Stimulated activated CD8-positive, alpha-beta memory T cell treated with anti-CD3 and anti-CD28 coated beads, Interleukin-7, amount 100 ng/mL, for 24 hours (primary cell): ENCODE results near the gene IRAK1.

Experiments used
- DNase-seq: peaks from one replicate; pipeline ENCODE4 v3.0.0-alpha.2; 2020; ENCODE audit warnings: low read depth

IRAK1 gene

GRCh38 chrX:154040863-154041262 is 21.2 kb upstream of the IRAK1 start:
- DNase-seq, result no peak

GRCh38 chrX:154040307-154040756 is 20.6 kb upstream of the IRAK1 start:
- DNase-seq, result no peak

DNA sequence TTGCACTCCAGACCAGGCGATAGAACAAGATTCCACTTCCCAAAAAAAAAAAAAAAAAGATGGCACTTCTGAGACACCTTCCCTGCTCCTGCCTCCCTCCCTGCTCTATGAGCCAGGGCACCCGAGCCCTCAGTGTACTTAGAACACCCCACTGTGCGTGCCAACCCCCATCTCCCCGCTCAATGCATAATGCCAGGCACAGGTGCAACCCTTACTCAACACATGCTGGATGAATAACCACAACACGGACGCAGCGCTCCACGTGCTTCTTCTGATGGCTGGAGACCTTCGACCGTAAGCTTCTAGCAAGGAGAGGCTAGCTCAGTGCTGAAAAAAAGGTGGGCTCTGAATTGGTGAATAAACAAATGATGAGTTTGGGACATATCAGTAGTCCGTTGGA is 19.9 kb upstream of the IRAK1 start:
- no peak for DNase-seq

DNA sequence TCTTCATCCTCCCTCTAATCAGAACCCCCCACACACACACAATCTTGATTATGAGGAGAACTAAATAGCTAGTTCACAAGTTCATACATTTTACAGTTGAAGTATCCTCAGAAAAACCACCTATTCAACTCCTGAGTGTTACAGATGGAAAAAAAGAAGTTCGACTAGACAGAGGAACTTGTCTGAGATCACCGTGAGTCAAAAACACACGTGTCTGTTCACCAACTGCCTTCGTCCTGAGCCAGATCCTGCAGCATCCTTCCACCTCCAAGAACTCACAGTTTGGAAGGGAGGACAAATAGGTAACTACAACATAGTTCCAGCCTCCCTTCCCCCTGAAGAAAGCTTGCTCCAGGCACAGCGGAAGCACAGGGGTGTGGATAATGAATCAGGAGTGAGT is 19.0 kb upstream of the IRAK1 start:
- no peak for DNase-seq

DNA sequence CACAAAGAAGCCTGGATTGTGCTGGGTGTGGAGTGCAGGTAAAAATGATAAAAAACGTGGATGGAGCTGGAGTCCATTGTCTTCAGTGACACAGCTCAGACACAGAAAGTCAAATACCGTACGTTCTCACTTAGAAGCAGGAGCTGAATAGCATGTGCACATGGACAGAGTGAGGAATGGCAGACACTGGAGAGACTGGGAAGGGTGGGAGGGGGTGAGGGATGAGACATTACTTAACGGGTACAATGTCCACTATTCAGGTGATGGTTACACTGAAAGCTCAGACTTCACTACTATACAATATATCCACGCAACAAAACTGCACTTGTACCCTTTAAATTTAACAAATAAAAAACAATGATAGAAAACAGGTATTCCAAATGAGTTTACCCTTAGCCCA is 18.1 kb upstream of the IRAK1 start:
- no peak for DNase-seq

GRCh38 chrX:154036513-154036912 is 16.8 kb upstream of the IRAK1 start:
- no peak for DNase-seq

DNA sequence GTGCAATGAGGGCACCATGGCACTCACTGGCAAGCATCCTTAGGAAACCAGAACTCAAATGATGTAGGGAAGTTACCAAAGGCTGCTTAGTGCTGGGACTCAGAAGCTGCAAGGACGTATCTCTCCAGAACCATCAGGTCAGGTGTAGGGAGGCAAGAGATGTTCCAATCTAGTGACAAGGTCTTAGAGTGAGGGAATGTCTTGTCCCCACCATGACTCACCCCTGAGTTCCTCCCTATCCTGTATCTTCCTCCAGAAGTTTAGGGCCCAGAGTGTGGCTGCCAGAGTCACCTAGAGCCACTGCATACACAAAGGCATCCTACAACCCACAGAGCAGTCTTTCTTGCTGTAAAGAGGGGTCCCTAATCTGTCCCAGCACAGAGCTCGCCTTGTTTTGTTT is 14.1 kb upstream of the IRAK1 start:
- DNase-seq, result no peak

DNA sequence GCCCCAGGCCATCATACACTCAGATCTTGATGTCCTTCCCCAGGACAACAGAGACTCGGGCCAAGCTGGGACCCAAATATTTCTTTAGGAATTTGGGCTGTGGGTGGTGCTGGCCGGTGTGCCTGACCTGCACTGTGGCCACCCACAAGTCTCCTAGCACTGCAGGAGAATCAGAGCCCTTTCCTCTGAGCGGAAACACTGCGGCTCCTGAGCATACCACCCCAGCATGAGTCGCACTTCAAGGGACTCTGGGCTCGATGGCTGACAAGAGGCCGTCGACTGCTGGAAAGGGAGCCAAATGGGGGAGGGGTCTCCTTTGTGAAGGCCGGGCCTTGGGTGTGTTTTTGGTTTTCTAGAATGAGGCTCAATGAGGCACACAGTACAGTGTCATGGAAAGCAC is 13.0 kb upstream of the IRAK1 start:
- no peak for DNase-seq

- DNase-seq, result no peak
Observed at GRCh38 chrX:154032160-154032559, 12.5 kb upstream of the IRAK1 start.

- DNase-seq, result no peak
Observed at GRCh38 chrX:154030715-154031305, 11.1 kb upstream of the IRAK1 start.

DNA sequence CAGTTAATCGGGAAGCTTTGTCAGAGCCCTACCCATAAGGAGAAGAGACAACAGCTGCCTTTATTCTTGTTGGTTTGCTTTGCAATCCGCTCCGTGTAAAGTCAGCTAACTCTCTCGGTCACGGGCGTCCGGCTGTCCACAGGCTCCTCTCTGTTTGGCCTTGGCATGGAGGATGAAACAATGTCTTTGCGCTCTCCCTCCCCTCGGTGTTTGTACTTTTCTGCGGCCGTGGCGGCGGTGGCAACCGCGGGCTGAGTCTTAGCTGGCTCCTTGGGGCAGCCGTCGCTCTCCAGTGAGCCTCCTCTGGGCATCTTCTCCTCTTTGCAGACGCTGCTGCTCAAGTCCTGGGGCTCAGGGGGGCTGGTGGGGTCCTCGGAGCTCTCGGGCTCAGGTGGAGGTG is 10.6 kb upstream of the IRAK1 start:
- no peak for DNase-seq

DNA sequence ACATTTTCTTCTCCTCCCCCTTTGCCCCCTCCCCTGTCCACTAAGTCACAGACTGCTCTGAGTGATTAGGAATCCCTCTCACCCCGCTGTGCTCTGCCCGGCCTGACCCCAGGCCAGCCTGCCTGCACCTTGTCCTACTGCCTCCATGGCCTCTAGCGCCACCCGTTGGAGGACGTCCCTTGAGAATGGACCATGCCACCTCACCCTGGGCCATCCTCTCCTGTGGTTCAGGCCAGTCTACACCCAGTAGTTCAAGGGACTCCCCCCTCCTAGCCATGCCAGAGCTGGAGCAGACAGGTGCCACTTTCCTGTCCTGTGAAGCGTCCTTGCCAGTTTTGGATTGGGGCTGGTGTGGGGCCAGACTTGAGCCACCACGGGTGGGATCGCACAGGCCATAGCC is 9.7 kb upstream of the IRAK1 start:
- DNase-seq, result no peak

- DNase-seq, result no peak
Observed at GRCh38 chrX:154028502-154029184, 8.9 kb upstream of the IRAK1 start.

DNA sequence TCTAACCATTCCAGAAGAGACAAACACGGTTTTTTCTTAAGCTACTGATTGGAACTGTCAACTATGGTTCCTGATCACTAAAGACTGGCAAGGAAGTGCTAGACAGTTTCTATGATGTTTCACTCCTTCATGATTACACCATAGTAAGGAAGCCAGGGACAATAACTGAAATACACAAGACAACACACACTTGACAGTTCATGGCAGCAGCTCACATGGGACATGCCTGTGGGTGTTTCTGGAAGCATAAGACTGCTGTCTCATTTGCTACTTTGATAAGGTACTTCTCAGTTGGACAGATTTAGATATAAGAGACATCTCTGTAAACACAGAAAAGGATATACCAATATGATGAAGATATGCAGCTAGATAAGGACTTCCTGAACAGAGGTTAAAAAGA is 8.3 kb upstream of the IRAK1 start:
- DNase-seq, result no peak

DNA sequence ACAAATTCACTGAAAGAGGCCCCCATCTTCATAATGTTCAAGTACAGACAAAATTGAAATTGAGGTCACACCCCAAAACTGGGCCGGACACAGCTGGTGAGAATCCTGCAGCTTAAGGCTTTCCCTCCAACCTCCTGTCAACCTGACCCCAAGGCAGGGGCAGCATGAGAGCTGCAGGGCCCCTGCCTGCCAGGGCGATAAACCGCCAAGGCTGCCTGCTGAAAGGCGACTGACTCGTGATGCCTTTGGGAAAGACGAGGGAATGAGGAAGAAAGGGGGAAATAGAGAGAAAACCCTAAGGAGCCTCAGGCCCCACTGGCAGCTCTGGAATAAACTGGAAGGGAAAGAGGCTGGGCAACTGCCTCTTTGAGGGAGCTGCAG is 7.3 kb upstream of the IRAK1 start:
- DNase-seq, result no peak

GRCh38 chrX:154026136-154027021 is 6.7 kb upstream of the IRAK1 start:
- DNase-seq, result no peak

DNA sequence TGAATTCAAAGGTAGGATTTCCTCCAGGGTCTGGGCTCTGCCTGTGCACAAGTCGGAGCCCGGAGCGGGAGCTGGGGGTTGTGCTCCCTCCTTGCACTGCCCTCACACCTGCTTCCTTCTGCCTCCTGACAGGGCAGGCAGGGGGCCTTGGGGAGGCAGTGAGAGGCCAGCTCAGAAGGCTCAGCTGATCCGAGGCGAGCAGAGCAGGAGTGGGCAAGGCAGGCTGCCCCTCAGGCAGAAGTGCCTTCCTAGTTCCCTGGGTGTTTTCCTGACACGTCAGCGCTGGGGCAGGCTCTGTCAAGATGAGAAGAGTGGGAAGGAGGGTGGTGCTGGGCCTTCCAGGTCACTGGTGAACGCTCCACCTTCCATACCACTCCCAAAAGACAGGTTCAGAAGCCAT is 5.5 kb upstream of the IRAK1 start:
- no peak for DNase-seq

- DNase-seq, result no peak
Observed at GRCh38 chrX:154024271-154024670, 4.6 kb upstream of the IRAK1 start.

DNA sequence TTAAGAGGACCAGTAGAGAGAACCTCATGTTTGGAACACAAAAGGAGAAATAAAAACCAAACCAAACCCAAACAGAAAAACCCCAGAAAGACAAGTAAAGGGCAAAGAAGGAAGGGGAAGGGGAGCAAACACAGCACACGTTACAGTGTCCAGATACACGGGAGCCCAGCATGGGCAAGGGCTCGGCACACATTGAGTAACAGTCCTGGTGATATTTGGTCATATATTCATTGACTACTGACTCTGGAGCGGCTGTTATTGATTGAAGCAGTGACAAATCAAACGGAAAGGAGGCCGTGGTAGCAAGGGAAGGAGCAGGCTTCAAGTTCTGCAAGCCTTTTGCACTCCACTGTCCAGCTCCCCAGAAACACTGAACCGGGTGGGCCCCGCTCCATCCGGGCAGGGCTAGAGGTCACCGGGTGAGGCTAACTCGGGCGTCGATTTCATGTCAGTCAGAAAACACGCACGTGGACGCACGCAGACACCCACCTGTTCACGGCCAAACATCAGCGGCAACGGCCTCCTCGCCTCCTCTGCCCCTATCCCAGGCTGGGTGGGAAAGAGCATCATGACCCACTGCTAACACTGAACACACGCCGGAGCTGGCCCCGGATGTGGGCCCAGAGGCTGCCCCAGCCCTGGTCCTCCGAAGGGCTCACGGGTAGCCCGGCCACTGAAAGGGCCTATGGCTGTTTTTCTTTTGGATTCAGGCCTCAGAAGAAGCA is 3.7 kb upstream of the IRAK1 start:
- DNase-seq, result no peak

DNA sequence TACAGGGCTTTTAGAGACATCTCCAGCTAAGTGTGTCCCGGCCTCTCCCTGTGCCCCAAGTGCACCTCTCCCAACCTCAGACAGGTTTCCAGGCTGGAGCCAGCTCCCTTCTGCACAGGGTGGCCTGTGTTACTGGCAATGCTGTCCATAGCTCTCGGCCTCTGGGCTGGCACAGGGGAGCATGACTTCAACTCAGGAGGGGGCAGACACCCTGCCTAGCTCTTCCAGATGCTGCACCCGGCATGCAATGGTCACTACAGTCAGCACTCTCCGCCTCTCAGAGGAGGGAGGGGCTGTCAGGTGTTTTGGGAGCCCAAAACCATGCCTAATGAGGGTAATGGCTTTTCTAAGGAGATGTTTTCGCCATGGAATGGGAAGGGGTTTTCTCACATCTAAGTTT is 2.4 kb upstream of the IRAK1 start:
- DNase-seq, result no peak

GRCh38 chrX:154021131-154021611 is 1.5 kb upstream of the IRAK1 start:
- no peak for DNase-seq

GRCh38 chrX:154020536-154021115 is 924 bp upstream of the IRAK1 start:
- DNase-seq, result no peak
